ENCODE results near the gene RIC1. TPM values are rescaled to one million over a fixed set of nuclear protein-coding genes. Genes with fewer than 3 reads are reported as not detected.

RIC1 gene
- total and polyA plus RNA-seq, 7 experiments from 2014 or later = 4.8 to 28.2 (median 24.4) TPM

DNA sequence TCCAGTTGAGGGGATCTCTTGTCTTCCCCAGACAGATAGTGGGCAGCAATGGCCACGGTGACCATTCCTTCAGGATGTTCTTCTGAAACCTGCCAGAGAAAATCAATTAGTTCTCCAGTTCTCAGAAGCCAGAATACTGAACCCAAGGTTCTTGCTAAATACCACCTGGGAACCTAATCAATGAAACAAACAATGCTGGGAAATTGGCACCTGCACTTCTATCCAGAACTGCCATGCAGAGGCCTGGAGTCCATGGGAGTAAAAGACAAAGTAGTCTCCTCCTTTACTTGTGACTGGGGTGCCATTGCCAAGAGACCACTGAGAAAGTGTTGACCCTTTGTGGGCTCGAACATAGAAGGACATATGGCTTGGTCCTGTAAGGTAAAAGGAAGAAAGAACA is 158.3 kb downstream of the RIC1 start:
- H3K4me3 ChIP-seq (ENCODE audit: low read length) = no peak overlapping the region
- Mint-ChIP-seq H3K27me3 (no peaks in the 10 kb centered on the region), H3K36me3 (peaks cover 50 to 91% (median 85%) of the 10 kb centered on the region in 5 donors), H3K27ac (peak overlapping the region in 2 of 9 donors; percentile 53 to 65), H3K4me1 (peaks cover 4 to 43% (median 29%) of the 10 kb centered on the region in 7 donors), H3K4me3 (no peak overlapping the region), H3K9me3 (peaks cover 0 to 19% (median 11%) of the 10 kb centered on the region in 11 donors)
- no peaks in the 10 kb centered on the region for H3K4me1 ChIP-seq (ENCODE audit: control insufficient read depth in 2 of 2, insufficient read depth in 2 of 2, low read length in 2 of 2)
- DNase-seq (no peak), ATAC-seq (no peak)
- CTCF ChIA-PET = no interaction called here
- H3K27ac ChIP-seq (ENCODE audit: low read depth, low read length) = no peak overlapping the region
- intact Hi-C loops (cut with micrococcal nuclease) = no loop called here
- POLR2A ChIA-PET = no interaction called here
- H3K27me3 ChIP-seq (ENCODE audit: control insufficient read depth in 2 of 2, insufficient read depth in 2 of 2, low read length in 2 of 2) = no peaks in the 10 kb centered on the region
- H3K9me3 ChIP-seq (ENCODE audit: control insufficient read depth in 2 of 3, low read length in 3 of 3) = no peaks in the 10 kb centered on the region
- peaks cover 0 to 31% (median 0%) of the 10 kb centered on the region in 3 experiments for H3K36me3 ChIP-seq (ENCODE audit: control insufficient read depth in 2 of 3, insufficient read depth in 3 of 3, low read length in 3 of 3)

DNA sequence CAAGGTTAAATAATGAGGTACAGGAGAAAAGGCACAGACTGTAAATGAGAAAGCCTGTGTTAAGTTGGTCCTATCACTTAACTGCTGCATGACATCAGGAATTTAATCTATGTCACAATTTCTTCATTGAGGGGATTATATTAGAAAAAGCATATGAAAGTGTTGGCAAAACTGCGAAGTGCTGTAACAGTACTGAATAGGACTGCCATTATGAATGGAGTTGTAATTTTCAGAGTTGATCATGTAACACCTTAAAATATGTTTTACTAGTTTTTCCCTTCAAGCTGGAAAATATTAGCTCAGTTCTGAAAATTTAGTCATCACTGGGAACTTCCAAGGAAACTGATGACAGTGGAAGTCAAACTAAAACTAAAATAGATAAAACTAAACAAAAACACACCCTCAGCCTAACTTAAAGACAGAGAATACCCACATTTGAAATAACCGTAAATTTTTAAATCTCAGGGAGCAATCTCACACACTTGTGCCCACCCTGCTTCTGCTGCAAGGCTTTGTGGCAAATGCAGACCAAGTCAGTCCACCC is 158.9 kb downstream of the RIC1 start:
- H3K4me1 Mint-ChIP-seq = peaks cover 6 to 49% (median 32%) of the 10 kb centered on the region in 7 donors
- CTCF ChIA-PET = no interaction called here
- no peak for ATAC-seq

GRCh38 chr9:5789489-5789888 is 160.6 kb downstream of the RIC1 start:
- ATAC-seq (no peak), DNase-seq (no peak)
- no peak overlapping the region for H3K27ac Mint-ChIP-seq
- CTCF ChIA-PET = interaction anchor here (1.3 kb wide), 1 partner anchor 9 kb away, joined by 3 read pairs; no protein-coding TSS in a partner anchor
- POLR2A ChIA-PET = interaction anchor here (0.7 kb wide), 1 partner anchor 219 kb away, joined by 3 read pairs; a partner anchor contains a TSS
- Histone ChIP-seq H3K4me1 (ENCODE audit: control insufficient read depth in 2 of 2, insufficient read depth in 2 of 2, low read length in 2 of 2) (peaks cover 6 to 14% of the 10 kb centered on the region in 2 donors), H3K4me3 (ENCODE audit: low read length) (no peak overlapping the region), H3K27me3 (ENCODE audit: control insufficient read depth in 2 of 2, insufficient read depth in 2 of 2, low read length in 2 of 2) (no peaks in the 10 kb centered on the region), H3K9me3 (ENCODE audit: control insufficient read depth in 2 of 3, low read length in 3 of 3) (no peaks in the 10 kb centered on the region), H3K27ac (ENCODE audit: low read depth, low read length) (no peak overlapping the region), H3K36me3 (ENCODE audit: control insufficient read depth in 2 of 3, insufficient read depth in 3 of 3, low read length in 3 of 3) (peaks cover 0 to 28% (median 0%) of the 10 kb centered on the region in 3 experiments)
- peaks cover 0 to 2% (median 0%) of the 10 kb centered on the region in 11 donors for H3K9me3 Mint-ChIP-seq
- peaks cover 19 to 65% (median 49%) of the 10 kb centered on the region in 7 donors for H3K4me1 Mint-ChIP-seq
- H3K4me3 Mint-ChIP-seq = no peak overlapping the region
- intact Hi-C loops (cut with micrococcal nuclease) = no loop called here
- H3K27me3 Mint-ChIP-seq = no peaks in the 10 kb centered on the region
- H3K36me3 Mint-ChIP-seq = peaks cover 37 to 73% (median 64%) of the 10 kb centered on the region in 5 donors

More for the DNA sequence above, 158.9 kb downstream of the RIC1 start:
- peaks cover 0 to 28% (median 0%) of the 10 kb centered on the region in 3 experiments for H3K36me3 ChIP-seq (ENCODE audit: control insufficient read depth in 2 of 3, insufficient read depth in 3 of 3, low read length in 3 of 3)
- Mint-ChIP-seq H3K4me3 (no peak overlapping the region), H3K9me3 (peaks cover 0 to 12% (median 5%) of the 10 kb centered on the region in 11 donors), H3K27ac (peak overlapping the region in 3 of 9 donors; percentile 41 to 65 (median 62)), H3K36me3 (peaks cover 44 to 85% (median 78%) of the 10 kb centered on the region in 5 donors), H3K27me3 (no peaks in the 10 kb centered on the region)
- no peaks in the 10 kb centered on the region for H3K4me1 ChIP-seq (ENCODE audit: control insufficient read depth in 2 of 2, insufficient read depth in 2 of 2, low read length in 2 of 2)
- H3K4me3 ChIP-seq (ENCODE audit: low read length) = no peak overlapping the region
- POLR2A ChIA-PET = interaction anchor here (0.6 kb wide), 1 partner anchor 89 kb away, joined by 3 read pairs; no protein-coding TSS in a partner anchor
- DNase-seq = no peak
- no peak overlapping the region for H3K27ac ChIP-seq (ENCODE audit: low read depth, low read length)
- intact Hi-C loops (cut with micrococcal nuclease) = no loop called here
- H3K9me3 ChIP-seq (ENCODE audit: control insufficient read depth in 2 of 3, low read length in 3 of 3) = no peaks in the 10 kb centered on the region
- no peaks in the 10 kb centered on the region for H3K27me3 ChIP-seq (ENCODE audit: control insufficient read depth in 2 of 2, insufficient read depth in 2 of 2, low read length in 2 of 2)

DNA sequence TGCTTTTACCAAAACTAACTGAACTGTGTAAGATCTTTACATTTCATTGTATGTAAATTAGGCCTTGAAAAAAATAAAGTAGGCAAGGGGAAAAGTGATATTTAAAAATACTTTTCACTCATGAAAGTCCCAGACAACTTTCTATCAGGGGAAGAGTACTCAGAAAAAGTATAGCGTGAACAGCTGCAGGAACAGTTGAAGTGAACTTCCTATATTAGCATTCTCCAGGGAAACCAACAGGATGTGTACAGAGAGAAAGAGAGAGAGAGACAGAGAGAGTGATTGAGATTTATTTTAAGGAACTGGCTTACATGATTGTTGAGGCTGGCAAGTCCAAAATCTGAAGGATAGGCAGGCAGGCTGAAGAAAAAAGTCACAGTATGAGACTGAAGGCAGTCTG is 162.0 kb downstream of the RIC1 start:
- H3K4me3 Mint-ChIP-seq = peak overlapping the region in 1 of 10 donors; percentile 36
- POLR2A ChIA-PET = interaction anchor here (0.7 kb wide), 1 partner anchor 8 kb away, joined by 3 read pairs; no protein-coding TSS in a partner anchor
- CTCF ChIA-PET = interaction anchor here (0.6 kb wide), 1 partner anchor 298 kb away, joined by 4 read pairs; no protein-coding TSS in a partner anchor
- H3K9me3 Mint-ChIP-seq = peaks cover 0 to 2% (median 0%) of the 10 kb centered on the region in 11 donors
- H3K9me3 ChIP-seq (ENCODE audit: control insufficient read depth in 2 of 3, low read length in 3 of 3) = no peaks in the 10 kb centered on the region
- intact Hi-C loops (cut with micrococcal nuclease) = loop anchor here in 1 of 2 donors (10.0 kb wide), 1 partner anchor 514 kb away; no protein-coding TSS in a partner anchor
- no peaks in the 10 kb centered on the region for H3K27me3 Mint-ChIP-seq
- peaks cover 0 to 18% (median 0%) of the 10 kb centered on the region in 3 experiments for H3K36me3 ChIP-seq (ENCODE audit: control insufficient read depth in 2 of 3, insufficient read depth in 3 of 3, low read length in 3 of 3)
- H3K27ac ChIP-seq (ENCODE audit: low read depth, low read length) = no peak overlapping the region
- ATAC-seq = no peak
- no peak for DNase-seq
- peaks cover 27 to 67% (median 53%) of the 10 kb centered on the region in 5 donors for H3K36me3 Mint-ChIP-seq
- H3K4me3 ChIP-seq (ENCODE audit: low read length) = no peak overlapping the region
- peak overlapping the region in 3 of 9 donors; percentile 4 to 73 (median 70) for H3K27ac Mint-ChIP-seq
- peaks cover 9 to 17% of the 10 kb centered on the region in 2 donors for H3K4me1 ChIP-seq (ENCODE audit: control insufficient read depth in 2 of 2, insufficient read depth in 2 of 2, low read length in 2 of 2)
- no peaks in the 10 kb centered on the region for H3K27me3 ChIP-seq (ENCODE audit: control insufficient read depth in 2 of 2, insufficient read depth in 2 of 2, low read length in 2 of 2)
- peaks cover 19 to 68% (median 55%) of the 10 kb centered on the region in 7 donors for H3K4me1 Mint-ChIP-seq

DNA sequence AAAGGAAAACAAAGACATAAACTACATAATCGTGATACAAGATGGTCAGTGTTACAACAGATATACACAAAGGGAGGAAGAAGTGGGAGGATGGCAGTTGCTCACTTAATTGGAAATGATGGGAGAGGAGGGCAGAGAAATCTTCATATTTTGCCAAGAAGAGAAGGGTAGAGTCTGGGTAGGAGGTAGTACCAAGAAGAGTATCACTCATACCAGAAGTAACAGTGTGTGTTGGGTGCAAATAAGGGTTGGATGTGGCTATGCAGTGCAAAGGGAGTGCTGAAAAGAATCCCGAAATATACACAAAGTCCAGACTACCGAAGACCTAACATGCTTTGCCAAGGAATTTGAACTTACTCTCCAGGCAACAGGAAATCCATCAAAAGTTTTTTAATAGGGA is 163.0 kb downstream of the RIC1 start:
- H3K27me3 Mint-ChIP-seq = no peaks in the 10 kb centered on the region
- DNase-seq (no peak), ATAC-seq (no peak)
- Histone ChIP-seq H3K36me3 (ENCODE audit: control insufficient read depth in 2 of 3, insufficient read depth in 3 of 3, low read length in 3 of 3) (peaks cover 0 to 9% (median 0%) of the 10 kb centered on the region in 3 experiments), H3K4me3 (ENCODE audit: low read length) (no peak overlapping the region), H3K27ac (ENCODE audit: low read depth, low read length) (no peak overlapping the region), H3K4me1 (ENCODE audit: control insufficient read depth in 2 of 2, insufficient read depth in 2 of 2, low read length in 2 of 2) (peaks cover 9 to 17% of the 10 kb centered on the region in 2 donors), H3K9me3 (ENCODE audit: control insufficient read depth in 2 of 3, low read length in 3 of 3) (no peaks in the 10 kb centered on the region), H3K27me3 (ENCODE audit: control insufficient read depth in 2 of 2, insufficient read depth in 2 of 2, low read length in 2 of 2) (no peaks in the 10 kb centered on the region)
- peaks cover 19 to 72% (median 55%) of the 10 kb centered on the region in 7 donors for H3K4me1 Mint-ChIP-seq
- H3K27ac Mint-ChIP-seq = peak overlapping the region in 4 of 9 donors; percentile 20 to 47 (median 39)
- H3K36me3 Mint-ChIP-seq = peaks cover 27 to 66% (median 50%) of the 10 kb centered on the region in 5 donors
- peak overlapping the region in 2 of 10 donors; percentile 8 to 12 for H3K4me3 Mint-ChIP-seq
- intact Hi-C loops (cut with micrococcal nuclease) = loop anchor here in 1 of 2 donors (10.0 kb wide), 1 partner anchor 513 kb away; no protein-coding TSS in a partner anchor
- ChIA-PET POLR2A (interaction anchor here (0.6 kb wide), 1 partner anchor 164 kb away, joined by 6 read pairs; no protein-coding TSS in a partner anchor), CTCF (interaction anchor here (0.7 kb wide), 1 partner anchor 1327 kb away, joined by 3 read pairs; no protein-coding TSS in a partner anchor)
- H3K9me3 Mint-ChIP-seq = peaks cover 0 to 2% (median 0%) of the 10 kb centered on the region in 11 donors

- intact Hi-C loops (cut with micrococcal nuclease) = loop anchor here in 1 of 2 donors (10.0 kb wide), 1 partner anchor 511 kb away; no protein-coding TSS in a partner anchor
- H3K27ac ChIP-seq (ENCODE audit: low read depth, low read length) = no peak overlapping the region
- peaks cover 0 to 3% (median 0%) of the 10 kb centered on the region in 3 experiments for H3K36me3 ChIP-seq (ENCODE audit: control insufficient read depth in 2 of 3, insufficient read depth in 3 of 3, low read length in 3 of 3)
- ATAC-seq = no peak
- Mint-ChIP-seq H3K27ac (peak overlapping the region in 6 of 9 donors; percentile 6 to 68 (median 44)), H3K4me3 (peak overlapping the region in 7 of 10 donors; percentile 39 to 74 (median 57)), H3K27me3 (no peaks in the 10 kb centered on the region), H3K36me3 (peaks cover 18 to 52% (median 39%) of the 10 kb centered on the region in 5 donors), H3K4me1 (peaks cover 19 to 69% (median 48%) of the 10 kb centered on the region in 7 donors), H3K9me3 (peaks cover 0 to 2% (median 0%) of the 10 kb centered on the region in 11 donors)
- DNase-seq = peak in 5 of 9 donors; percentile 15 to 42 (median 28)
- H3K9me3 ChIP-seq (ENCODE audit: control insufficient read depth in 2 of 3, low read length in 3 of 3) = no peaks in the 10 kb centered on the region
- CTCF ChIA-PET = interaction anchor here (0.6 to 1.5 kb wide), 5 partner anchors 38 to 275 kb away, joined by 3 to 8 read pairs (median 3); partner anchors contain the start of gene ERMP1
- no peak overlapping the region for H3K4me3 ChIP-seq (ENCODE audit: low read length)
- POLR2A ChIA-PET = interaction anchor here (0.6 to 1.3 kb wide), 4 partner anchors 39 to 251 kb away, joined by 3 to 5 read pairs (median 4); partner anchors contain the start of gene ERMP1
- H3K27me3 ChIP-seq (ENCODE audit: control insufficient read depth in 2 of 2, insufficient read depth in 2 of 2, low read length in 2 of 2) = no peaks in the 10 kb centered on the region
- peaks cover 9 to 17% of the 10 kb centered on the region in 2 donors for H3K4me1 ChIP-seq (ENCODE audit: control insufficient read depth in 2 of 2, insufficient read depth in 2 of 2, low read length in 2 of 2)
These were observed 164.9 kb downstream of the RIC1 start for GRCh38 chr9:5793812-5794211.
